ENCODE results near the gene MIF4GD.

Gene MIF4GD

DNA sequence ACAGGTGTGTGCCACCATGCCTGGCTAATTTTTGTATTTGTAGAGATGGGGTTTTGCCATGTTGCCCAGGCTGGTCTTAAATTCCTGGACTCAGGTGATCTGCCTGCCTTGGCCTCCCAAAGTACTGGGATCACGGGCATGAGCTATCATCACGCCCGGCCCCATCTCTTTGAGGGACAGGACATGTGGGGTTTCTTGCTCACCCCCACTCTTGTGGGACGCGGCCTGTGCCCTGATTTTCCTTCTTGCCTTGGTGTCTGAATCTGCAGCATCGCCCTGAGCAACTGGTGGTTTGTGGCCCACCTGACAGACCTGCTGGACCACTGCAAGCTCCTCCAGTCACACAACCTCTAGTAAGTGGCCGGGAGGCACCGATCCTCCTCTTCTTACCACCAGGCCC is 40.0 kb downstream of the MIF4GD start:
- DNase-seq, result no peak

DNA sequence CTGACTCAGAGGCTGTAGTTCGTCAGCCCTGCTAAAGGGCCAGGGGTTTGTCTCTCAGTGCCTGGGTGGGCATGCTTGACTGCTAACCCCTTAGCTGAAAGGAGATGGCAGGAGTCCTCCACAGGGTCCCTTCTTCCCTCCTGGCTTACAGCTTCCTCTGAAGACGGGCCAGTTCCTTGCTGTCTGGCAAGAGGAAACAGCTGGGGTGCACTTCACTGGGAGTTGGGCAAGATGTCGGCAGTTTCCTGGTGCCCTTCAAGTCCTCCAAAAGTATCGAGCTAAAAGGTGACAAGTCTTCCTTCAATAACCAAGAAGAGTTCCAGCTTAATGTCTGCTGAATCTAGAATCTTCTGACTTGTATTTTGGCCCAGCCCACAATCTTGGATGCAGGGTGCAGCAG is 42.2 kb downstream of the MIF4GD start:
- no peak for DNase-seq

DNA sequence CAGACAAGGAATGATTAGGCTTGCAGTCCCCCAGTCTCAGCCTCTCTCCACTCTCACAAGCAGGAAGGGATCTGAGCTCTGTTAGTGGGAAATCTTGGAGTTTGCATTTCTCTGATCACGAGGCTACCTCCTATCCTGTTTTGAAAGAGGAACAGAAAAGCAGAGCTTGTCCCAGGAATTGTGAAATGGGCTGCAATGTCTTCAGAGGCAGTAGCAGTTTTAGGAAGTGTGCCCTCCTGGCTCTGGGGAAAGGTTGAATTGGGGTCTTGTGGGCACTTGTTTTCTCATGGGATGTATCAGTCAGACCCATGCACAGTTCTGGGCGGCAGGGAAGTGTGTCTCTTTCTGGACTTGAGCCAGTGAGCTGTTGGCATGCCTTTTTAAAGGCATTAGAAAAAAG is 42.7 kb downstream of the MIF4GD start:
- DNase-seq, result no peak

GRCh38 chr17:75227729-75228128 is 43.3 kb downstream of the MIF4GD start:
- no peak for DNase-seq

DNA sequence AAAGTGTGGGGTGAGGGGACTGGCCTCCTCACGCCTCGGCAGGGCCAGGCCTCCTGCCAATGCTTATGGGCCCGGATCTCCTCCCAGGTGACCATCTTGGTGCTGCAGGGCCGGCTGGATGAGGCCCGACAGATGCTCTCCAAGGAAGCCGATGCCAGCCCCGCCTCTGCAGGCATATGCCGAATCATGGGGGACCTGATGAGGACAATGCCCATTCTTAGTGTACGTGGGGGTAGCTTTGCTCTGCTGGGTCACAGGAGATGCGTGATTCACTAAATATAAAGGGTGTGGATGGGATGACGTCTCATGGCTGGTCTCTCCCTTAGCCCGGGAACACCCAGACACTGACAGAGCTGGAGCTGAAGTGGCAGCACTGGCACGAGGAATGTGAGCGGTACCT is 46.0 kb downstream of the MIF4GD start:
- no peak for DNase-seq

GRCh38 chr17:75219815-75220214 is 51.2 kb downstream of the MIF4GD start:
- DNase-seq, result no peak

- DNase-seq, result no peak
Measured at GRCh38 chr17:75218131-75218530, 52.9 kb downstream of the MIF4GD start.
